Aorta (tissue), 5 donors: ENCODE measurements around the gene CTAGE8. TPM values are rescaled to one million over a fixed set of nuclear protein-coding genes. Genes with fewer than 3 reads are reported as not detected.
"Not testable (repeated sequence)": the region's sequence is repeated elsewhere in the genome, so short reads cannot be mapped to it uniquely, and the experiment has no call there.

Experiments
- ATAC-seq: fragments of 200-7000 bp; cut with Tn5 transposase; one replicate; pipeline ENCODE4 v1.9.1; 2022; ENCODE audit warnings: moderate library complexity; ENCODE audit not compliant: low FRiP score
- DNase-seq, 2 donors: peaks; one replicate each; pipeline ENCODE4 v3.0.0-alpha.2; 2020
- H3K27ac ChIP-seq, 2 donors: one replicate each; pipeline ENCODE4 v1.5.1; 2013; ENCODE audit warnings: low read length in 2 of 2, mild to moderate bottlenecking in 2 of 2, moderate library complexity in 2 of 2, control low read depth in 1 of 2, inconsistent platforms in 1 of 2, low read depth in 1 of 2
- H3K27me3 ChIP-seq, 2 donors: one replicate each; pipeline ENCODE4 v1.6.1; 2013; ENCODE audit warnings: control low read depth in 1 of 2, low read length in 1 of 2, mild to moderate bottlenecking in 1 of 2, moderate library complexity in 1 of 2; ENCODE audit not compliant: insufficient read depth in 2 of 2, control insufficient read depth in 1 of 2
- H3K36me3 ChIP-seq, 2 donors: one replicate each; pipeline ENCODE4 v1.6.1; 2013; ENCODE audit warnings: control low read depth in 1 of 2, low read length in 1 of 2, mild to moderate bottlenecking in 1 of 2; ENCODE audit not compliant: insufficient read depth in 2 of 2, control insufficient read depth in 1 of 2
- H3K4me1 ChIP-seq, 2 donors: one replicate each; pipeline ENCODE4 v1.6.1; 2013; ENCODE audit warnings: low read length in 2 of 2, control low read depth in 1 of 2, mild to moderate bottlenecking in 1 of 2, moderate library complexity in 1 of 2; ENCODE audit not compliant: insufficient read depth in 2 of 2, control insufficient read depth in 1 of 2
- H3K4me3 ChIP-seq, 2 donors: one replicate each; pipeline ENCODE4 v1.5.1; 2013; ENCODE audit warnings: low read length in 2 of 2, control low read depth in 1 of 2, mild to moderate bottlenecking in 1 of 2
- H3K9me3 ChIP-seq: one replicate; pipeline ENCODE4 v1.6.1; 2013; ENCODE audit warnings: mild to moderate bottlenecking, low read length; ENCODE audit not compliant: control insufficient read depth
- WGBS, 2 donors: extraction: QIAGEN DNeasy Blood & Tissue Kit; methylation state at CpG; one replicate each; pipeline ENCODE4 v1.1.7; 2013; 5-methylcytosine and 5-hydroxymethylcytosine counted together
- intact Hi-C, 2 donors: fragments of 100-400 bp; cut with DNase I; formaldehyde crosslinking; loops; one replicate each; pipeline versions ENCODE4 v1.14.2 to v1.15.0; 2022
- polyA plus RNA-seq, 2 donors: library from polyadenylated mRNA; stranded (reverse); fragments of 200-250 nt; gene quantifications; one replicate each; pipeline ENCODE4 v1.2.3, GENCODE V29; 2013
- total RNA-seq, 2 donors: library from RNA; stranded (reverse); fragmentation: NEBNext Ultra II Directional; extraction: Animal tissue kit (Norgen Biotek cat#: 25700); gene quantifications; one replicate each; pipeline ENCODE4 v1.2.1, GENCODE V29; 2021
- donor health status: healthy with polysubstance abuse.
- donor health status: Bipolar disorder and iron deficiency.
- donor health status: DM: no; HTN: no; CAD: no.
- donor health status: DM: no; HTN: no; CAD: no.
- donor health status: DM: yes; HTN: yes; CAD: no.

The CTAGE8 gene
- total and polyA plus RNA-seq, 4 donors, result 0.21 to 1.2 TPM; not detected in 2

- intact Hi-C loops, result not testable (repeated sequence)
- ATAC-seq, result peak; percentile 28
- no CpG with 5 or more reads among the region's 4 CpGs for WGBS, 2 donors
These were observed 49.9 kb downstream of the CTAGE8 start for GRCh38 chr7:144219149-144219548.

GRCh38 chr7:144218581-144218980 is 50.5 kb downstream of the CTAGE8 start:
- intact Hi-C loops, H3K9me3 ChIP-seq, H3K36me3 ChIP-seq, H3K27me3 ChIP-seq, H3K4me3 ChIP-seq, H3K27ac ChIP-seq, H3K4me1 ChIP-seq, ATAC-seq: not testable (repeated sequence)
- DNase-seq, result peak in 1 of 2 donors; percentile 6
- 96 to 97% methylated on average over 1 of the region's 1 CpG for WGBS, 2 donors

More at GRCh38 chr7:144219149-144219548, 49.9 kb downstream of the CTAGE8 start:
- H3K9me3 ChIP-seq, H3K27ac ChIP-seq, H3K4me1 ChIP-seq, H3K36me3 ChIP-seq, DNase-seq, H3K4me3 ChIP-seq, H3K27me3 ChIP-seq: not testable (repeated sequence)

GRCh38 chr7:144217200-144217599 is 51.9 kb downstream of the CTAGE8 start:
- DNase-seq, H3K4me3 ChIP-seq, H3K36me3 ChIP-seq, H3K4me1 ChIP-seq, H3K27ac ChIP-seq, intact Hi-C loops, H3K27me3 ChIP-seq, H3K9me3 ChIP-seq: not testable (repeated sequence)
- peak; percentile 31 for ATAC-seq

Other genes with a start within 250 kb of the CTAGE8 start
- not detected for gene OR2A5, start 220.3 kb downstream of the CTAGE8 start, total RNA-seq
- not detected for gene OR2A5, start 220.3 kb downstream of the CTAGE8 start, polyA plus RNA-seq
- gene OR2A25, start 199.5 kb downstream of the CTAGE8 start, total RNA-seq, result not detected
- not detected for gene OR2A25, start 199.5 kb downstream of the CTAGE8 start, polyA plus RNA-seq
- not detected for gene OR2A12, start 183.0 kb downstream of the CTAGE8 start, total RNA-seq
- gene OR2A12, start 183.0 kb downstream of the CTAGE8 start, polyA plus RNA-seq, result not detected
- gene OR2A2, start 159.7 kb downstream of the CTAGE8 start, total RNA-seq, result not detected
- gene OR2A2, start 159.7 kb downstream of the CTAGE8 start, polyA plus RNA-seq, result not detected
- not detected for gene OR2A14, start 146.1 kb downstream of the CTAGE8 start, total RNA-seq
- gene OR2A14, start 146.1 kb downstream of the CTAGE8 start, polyA plus RNA-seq, result not detected
- gene CTAGE4, start 85.8 kb downstream of the CTAGE8 start, total RNA-seq, result 1 to 10 TPM in 1 of 2 donors, not detected in 1; 4.3 TPM
- gene CTAGE4, start 85.8 kb downstream of the CTAGE8 start, polyA plus RNA-seq, result 1 to 10 TPM; 1.5 to 2.0 TPM
- gene ARHGEF35, start 73.5 kb downstream of the CTAGE8 start, total RNA-seq, result 1 to 10 TPM; 4.6 to 9.8 TPM
- gene ARHGEF35, start 73.5 kb downstream of the CTAGE8 start, polyA plus RNA-seq, result 10 to 100 TPM in 1 of 2 donors, 1 to 10 TPM in 1; 4.7 to 11.3 TPM
- gene OR2A42, start 29.7 kb downstream of the CTAGE8 start, total RNA-seq, result 1 to 10 TPM in 1 of 2 donors, not detected in 1; 1.3 TPM
- under 1 TPM; 0.03 to 0.50 TPM for gene OR2A42, start 29.7 kb downstream of the CTAGE8 start, polyA plus RNA-seq
- 1 to 10 TPM; 1.5 to 4.7 TPM for gene OR2A7, start 4.5 kb downstream of the CTAGE8 start, total RNA-seq
- gene OR2A7, start 4.5 kb downstream of the CTAGE8 start, polyA plus RNA-seq, result under 1 TPM in 1 of 2 donors, not detected in 1; 0.67 TPM
- gene OR2A1, start 43.1 kb upstream of the CTAGE8 start, total RNA-seq, result under 1 TPM; 0.16 to 0.39 TPM
- under 1 TPM; 0.50 to 0.59 TPM for gene OR2A1, start 43.1 kb upstream of the CTAGE8 start, polyA plus RNA-seq
- gene ARHGEF5, start 86.1 kb upstream of the CTAGE8 start, total RNA-seq, result 10 to 100 TPM in 1 of 2 donors, 1 to 10 TPM in 1; 9.0 to 14.5 TPM
- gene ARHGEF5, start 86.1 kb upstream of the CTAGE8 start, polyA plus RNA-seq, result 1 to 10 TPM; 2.5 to 9.1 TPM
- not detected for gene NOBOX, start 134.4 kb upstream of the CTAGE8 start, total RNA-seq
- not detected for gene NOBOX, start 134.4 kb upstream of the CTAGE8 start, polyA plus RNA-seq